Measurements from ENCODE around the gene GAS5. TPM values are rescaled to one million over a fixed set of nuclear protein-coding genes. Genes with fewer than 3 reads are reported as not detected.
A peak's percentile ranks its signal among the peaks of the same experiment; 100 is the strongest.

Gene GAS5
- total RNA-seq, 3 donors from 2014 or later (not counting 1 experiment from before 2014, with no cell fraction given), result 208 to 299 (median 214) TPM

DNA sequence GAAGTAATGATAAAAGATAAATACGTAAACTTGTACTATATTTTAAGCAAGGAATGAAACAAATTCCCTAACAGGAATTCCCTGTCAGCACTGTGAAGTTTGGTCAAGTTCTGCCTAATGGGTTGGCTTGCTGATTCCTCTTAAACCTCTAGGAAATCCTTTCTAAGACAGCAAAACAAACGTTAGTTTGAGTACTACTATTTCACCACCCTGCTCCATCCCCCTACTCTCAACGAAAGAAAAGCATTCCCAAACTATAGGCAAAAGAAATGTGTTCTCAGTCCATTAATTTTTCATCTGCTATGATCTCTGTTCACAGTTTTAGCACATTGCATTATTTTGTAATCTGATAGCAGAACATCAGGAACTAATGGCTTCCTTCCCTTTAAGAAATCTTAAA, 33.2 kb upstream of the GAS5 start:
- Mint-ChIP-seq H3K9me3 (no peaks in the 10 kb centered on the region), H3K4me1 (peaks cover 26 to 35% of the 10 kb centered on the region in 2 donors), H3K27ac (no peak overlapping the region), H3K36me3 (no peaks in the 10 kb centered on the region), H3K27me3 (ENCODE audit: low read depth in 2 of 2) (no peaks in the 10 kb centered on the region), H3K4me3 (no peak overlapping the region)
- H3K9me3 ChIP-seq (ENCODE audit: control insufficient read depth, insufficient read depth, low read length), result no peaks in the 10 kb centered on the region
- no peaks in the 10 kb centered on the region for H3K27me3 ChIP-seq (ENCODE audit: control insufficient read depth, insufficient read depth, low read length)
- TF ChIP-seq, protein P1, sequence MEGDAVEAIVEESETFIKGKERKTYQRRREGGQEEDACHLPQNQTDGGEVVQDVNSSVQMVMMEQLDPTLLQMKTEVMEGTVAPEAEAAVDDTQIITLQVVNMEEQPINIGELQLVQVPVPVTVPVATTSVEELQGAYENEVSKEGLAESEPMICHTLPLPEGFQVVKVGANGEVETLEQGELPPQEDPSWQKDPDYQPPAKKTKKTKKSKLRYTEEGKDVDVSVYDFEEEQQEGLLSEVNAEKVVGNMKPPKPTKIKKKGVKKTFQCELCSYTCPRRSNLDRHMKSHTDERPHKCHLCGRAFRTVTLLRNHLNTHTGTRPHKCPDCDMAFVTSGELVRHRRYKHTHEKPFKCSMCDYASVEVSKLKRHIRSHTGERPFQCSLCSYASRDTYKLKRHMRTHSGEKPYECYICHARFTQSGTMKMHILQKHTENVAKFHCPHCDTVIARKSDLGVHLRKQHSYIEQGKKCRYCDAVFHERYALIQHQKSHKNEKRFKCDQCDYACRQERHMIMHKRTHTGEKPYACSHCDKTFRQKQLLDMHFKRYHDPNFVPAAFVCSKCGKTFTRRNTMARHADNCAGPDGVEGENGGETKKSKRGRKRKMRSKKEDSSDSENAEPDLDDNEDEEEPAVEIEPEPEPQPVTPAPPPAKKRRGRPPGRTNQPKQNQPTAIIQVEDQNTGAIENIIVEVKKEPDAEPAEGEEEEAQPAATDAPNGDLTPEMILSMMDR (IDR thresholded peaks at IDR 0.05), result no peak
- no peak overlapping the region for H3K4me3 ChIP-seq (ENCODE audit: low read length)
- peaks cover 9% of the 10 kb centered on the region for H3K36me3 ChIP-seq (ENCODE audit: control insufficient read depth, insufficient read depth, low read length)
- no peak overlapping the region for H3K27ac ChIP-seq (ENCODE audit: low read length)
- ATAC-seq (no peak), DNase-seq (no peak)
- 40% methylated on average over 2 of the region's 3 CpGs for WGBS (ENCODE audit: insufficient coverage)
- intact Hi-C loops (cut with micrococcal nuclease), result no loop called here
- H3K4me1 ChIP-seq (ENCODE audit: control insufficient read depth, insufficient read depth, low read length), result no peaks in the 10 kb centered on the region

DNA sequence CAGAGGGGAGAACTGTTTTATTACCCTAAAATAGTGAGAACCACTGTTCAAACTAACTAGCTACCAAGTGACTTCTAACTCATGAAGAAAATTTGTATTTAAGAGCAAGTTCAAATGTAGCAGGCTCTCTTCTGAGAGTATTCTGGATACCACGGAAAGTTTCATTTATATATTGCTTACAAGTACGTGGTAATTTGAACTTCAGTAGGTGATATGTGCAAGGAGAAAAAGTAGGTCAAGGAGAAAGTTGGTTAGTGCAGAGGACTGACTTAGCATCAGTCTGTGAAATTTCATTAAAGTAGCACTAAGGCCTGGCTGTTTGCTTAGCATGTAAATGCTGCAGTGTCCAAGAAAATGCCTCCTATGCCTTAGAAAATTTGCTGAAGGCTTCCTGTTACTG, 32.6 kb upstream of the GAS5 start:
- Mint-ChIP-seq H3K9me3 (no peaks in the 10 kb centered on the region), H3K27ac (peak overlapping the region in 1 of 2 donors; percentile 0), H3K4me1 (peaks cover 31 to 35% of the 10 kb centered on the region in 2 donors), H3K27me3 (ENCODE audit: low read depth in 2 of 2) (no peaks in the 10 kb centered on the region), H3K4me3 (no peak overlapping the region), H3K36me3 (no peaks in the 10 kb centered on the region)
- 60% methylated on average over 2 of the region's 2 CpGs for WGBS (ENCODE audit: insufficient coverage)
- Histone ChIP-seq H3K27ac (ENCODE audit: low read length) (no peak overlapping the region), H3K4me3 (ENCODE audit: low read length) (no peak overlapping the region), H3K36me3 (ENCODE audit: control insufficient read depth, insufficient read depth, low read length) (peaks cover 10% of the 10 kb centered on the region), H3K27me3 (ENCODE audit: control insufficient read depth, insufficient read depth, low read length) (no peaks in the 10 kb centered on the region), H3K9me3 (ENCODE audit: control insufficient read depth, insufficient read depth, low read length) (no peaks in the 10 kb centered on the region), H3K4me1 (ENCODE audit: control insufficient read depth, insufficient read depth, low read length) (no peaks in the 10 kb centered on the region)
- intact Hi-C loops (cut with micrococcal nuclease), result no loop called here
- TF ChIP-seq, protein P1 (IDR thresholded peaks at IDR 0.05), result no peak
- ATAC-seq (no peak), DNase-seq (no peak)

DNA sequence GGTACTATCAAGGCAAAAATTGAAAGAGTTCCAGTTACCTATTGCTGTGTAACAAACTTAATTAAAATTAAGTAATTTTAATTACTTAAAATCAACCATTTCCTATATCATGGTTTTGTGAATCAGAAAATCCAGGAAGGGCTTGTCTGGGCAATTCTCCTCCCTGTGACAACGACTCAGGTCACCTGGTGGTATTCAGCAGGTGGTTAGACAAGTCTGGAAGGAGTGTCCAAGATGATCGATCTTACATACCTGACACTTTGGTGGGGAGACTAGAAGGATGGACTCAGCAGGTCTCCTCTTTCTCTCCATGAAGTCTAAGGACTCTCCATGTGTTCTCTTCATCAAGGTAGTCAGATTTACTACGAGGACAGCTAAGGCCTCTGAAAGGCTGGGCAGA, 26.4 kb upstream of the GAS5 start:
- peak overlapping the region in 1 of 2 donors; percentile 30 for H3K27ac Mint-ChIP-seq
- intact Hi-C loops (cut with micrococcal nuclease), result no loop called here

DNA sequence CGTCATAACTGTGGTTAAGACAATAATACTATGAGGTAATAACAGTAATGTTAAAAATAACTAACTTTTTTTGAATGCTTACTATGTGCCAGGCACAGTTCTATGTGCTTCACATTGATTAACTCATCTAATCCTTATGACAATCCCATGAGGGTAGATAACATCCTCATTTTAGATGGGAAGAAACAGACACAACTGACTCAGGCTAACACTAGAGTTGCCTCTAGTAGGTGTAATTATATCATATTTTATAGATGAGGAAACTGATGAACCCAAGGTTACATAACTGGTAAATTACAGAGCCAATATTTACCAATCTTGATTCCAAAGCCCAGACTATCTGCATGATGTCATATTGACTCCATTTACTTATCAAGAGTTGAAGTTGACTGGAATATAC, 25.8 kb upstream of the GAS5 start:
- Histone ChIP-seq H3K4me1 (ENCODE audit: control insufficient read depth, insufficient read depth, low read length) (no peaks in the 10 kb centered on the region), H3K27me3 (ENCODE audit: control insufficient read depth, insufficient read depth, low read length) (no peaks in the 10 kb centered on the region), H3K27ac (ENCODE audit: low read length) (no peak overlapping the region), H3K4me3 (ENCODE audit: low read length) (no peak overlapping the region), H3K36me3 (ENCODE audit: control insufficient read depth, insufficient read depth, low read length) (peaks cover 24% of the 10 kb centered on the region), H3K9me3 (ENCODE audit: control insufficient read depth, insufficient read depth, low read length) (no peaks in the 10 kb centered on the region)
- WGBS (ENCODE audit: insufficient coverage), result 100% methylated on average over 1 of the region's 1 CpG
- peaks cover 31 to 44% of the 10 kb centered on the region in 2 donors for H3K4me1 Mint-ChIP-seq
- no peak overlapping the region for H3K4me3 Mint-ChIP-seq
- no peaks in the 10 kb centered on the region for H3K36me3 Mint-ChIP-seq
- intact Hi-C loops (cut with micrococcal nuclease), result no loop called here
- H3K9me3 Mint-ChIP-seq, result no peaks in the 10 kb centered on the region
- H3K27ac Mint-ChIP-seq, result no peak overlapping the region
- no peaks in the 10 kb centered on the region for H3K27me3 Mint-ChIP-seq (ENCODE audit: low read depth in 2 of 2)
- DNase-seq (no peak), ATAC-seq (no peak)
- TF ChIP-seq, protein P1 (IDR thresholded peaks at IDR 0.05), result no peak

More for the DNA sequence above, 26.4 kb upstream of the GAS5 start:
- Mint-ChIP-seq H3K36me3 (no peaks in the 10 kb centered on the region), H3K9me3 (no peaks in the 10 kb centered on the region), H3K4me1 (peaks cover 28 to 44% of the 10 kb centered on the region in 2 donors), H3K27me3 (ENCODE audit: low read depth in 2 of 2) (no peaks in the 10 kb centered on the region), H3K4me3 (no peak overlapping the region)
- no peak for ATAC-seq
- 88% methylated on average over 3 of the region's 3 CpGs for WGBS (ENCODE audit: insufficient coverage)
- no peaks in the 10 kb centered on the region for H3K4me1 ChIP-seq (ENCODE audit: control insufficient read depth, insufficient read depth, low read length)
- H3K36me3 ChIP-seq (ENCODE audit: control insufficient read depth, insufficient read depth, low read length), result peaks cover 23% of the 10 kb centered on the region
- H3K27ac ChIP-seq (ENCODE audit: low read length), result no peak overlapping the region
- H3K4me3 ChIP-seq (ENCODE audit: low read length), result no peak overlapping the region
- TF ChIP-seq, protein P1 (IDR thresholded peaks at IDR 0.05), result no peak
- no peak for DNase-seq
- H3K9me3 ChIP-seq (ENCODE audit: control insufficient read depth, insufficient read depth, low read length), result no peaks in the 10 kb centered on the region
- H3K27me3 ChIP-seq (ENCODE audit: control insufficient read depth, insufficient read depth, low read length), result no peaks in the 10 kb centered on the region
